ENCODE data around the gene CYRIA.

Gene CYRIA

GRCh38 chr2:16665748-16666448 lies at the start of gene CYRIA:
TSS of gene CYRIA (minus strand) at chr2:16665834. CDS start at chr2:16588119, 77,715 bp downstream.
- peak; percentile 61 for DNase-seq

DNA sequence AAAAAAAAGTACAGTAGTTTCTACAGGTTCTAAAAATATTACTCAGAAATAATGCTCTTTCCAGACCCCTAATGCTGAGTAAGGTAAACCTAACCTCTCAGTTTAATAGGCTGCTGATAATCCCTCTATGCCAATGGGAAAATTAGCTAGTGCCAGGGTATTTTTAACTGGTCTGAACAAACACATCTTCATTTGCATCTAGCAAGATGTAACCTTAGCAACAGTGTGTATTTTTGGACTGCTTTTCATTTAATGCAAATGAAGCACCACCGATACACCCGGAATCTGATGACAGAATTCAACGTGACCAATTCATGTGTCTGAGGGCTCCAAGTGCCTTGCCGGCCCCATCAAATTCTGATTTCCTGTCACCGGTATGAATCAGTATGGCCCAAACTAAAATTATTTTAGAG lies 47.4 kb upstream of the CYRIA start:
- DNase-seq: no peak

DNA sequence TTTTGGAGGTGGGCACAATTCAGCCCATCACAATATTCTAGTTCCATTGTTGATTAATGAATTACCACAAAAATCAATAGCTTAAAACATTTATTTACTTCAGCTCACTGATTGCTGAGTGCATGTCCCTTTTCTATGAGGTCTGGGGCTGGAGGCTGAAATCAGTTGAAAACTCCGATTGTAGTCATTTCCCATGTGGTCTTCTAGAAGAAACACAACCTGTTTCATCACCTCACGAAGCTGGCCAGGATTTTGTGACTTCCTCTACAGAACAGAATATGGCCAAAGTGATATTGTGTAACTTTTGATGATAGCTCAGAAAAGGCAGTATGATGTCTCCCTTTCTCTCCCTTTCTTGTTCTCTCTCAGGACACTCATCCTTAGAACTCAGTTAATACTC lies 44.1 kb upstream of the CYRIA start:
- DNase-seq: no peak

DNA sequence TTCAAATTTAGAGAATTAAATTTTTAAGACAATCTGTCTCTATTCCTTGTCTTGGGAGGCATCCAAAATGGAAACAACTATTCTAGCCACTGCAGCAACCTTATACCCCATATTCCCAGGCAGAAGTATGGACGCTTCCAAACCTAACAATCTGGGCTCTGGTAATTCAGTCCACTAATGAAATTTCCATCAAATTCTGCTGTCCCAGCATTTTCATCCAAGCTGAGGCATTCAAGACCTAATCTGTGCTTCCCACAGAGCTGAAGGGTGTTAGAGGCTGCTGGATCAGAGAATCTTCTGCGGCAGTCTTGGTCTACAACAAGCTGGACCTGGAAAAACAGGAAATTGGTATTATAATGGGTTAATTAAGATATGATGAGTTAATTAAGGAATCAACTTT lies 42.5 kb upstream of the CYRIA start:
- DNase-seq: no peak

DNA sequence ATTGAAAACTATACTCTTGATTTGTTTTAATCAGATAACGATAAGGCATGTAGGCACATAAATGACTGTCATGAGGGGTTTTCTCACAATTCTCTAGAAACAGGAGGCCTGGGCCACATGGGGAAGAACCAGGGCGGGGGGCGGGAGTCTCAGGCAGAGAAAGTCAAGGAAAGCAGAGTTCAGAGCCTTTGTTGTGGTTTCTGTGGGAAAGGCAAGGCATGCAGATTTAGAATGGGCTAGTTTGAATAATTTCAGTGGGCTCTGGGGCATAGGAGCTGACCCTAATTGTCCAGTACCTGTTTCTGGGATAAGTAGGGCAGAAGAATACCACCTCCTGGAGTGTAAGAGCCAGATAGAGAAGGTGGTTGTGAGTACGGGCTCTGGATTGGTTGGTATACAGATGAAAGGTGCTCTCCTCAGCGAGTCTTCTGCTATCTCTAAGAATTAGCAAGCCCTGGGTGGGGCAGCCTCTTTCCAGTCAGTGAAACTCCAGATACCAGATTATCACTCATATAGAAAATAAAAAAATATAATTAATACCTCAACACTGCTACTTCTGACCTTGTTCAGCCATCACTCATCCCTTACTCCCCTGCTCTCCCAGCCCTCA lies 41.5 kb upstream of the CYRIA start:
- DNase-seq: no peak

- DNase-seq: no peak
Observed at GRCh38 chr2:16700551-16701259, 35.1 kb upstream of the CYRIA start.

DNA sequence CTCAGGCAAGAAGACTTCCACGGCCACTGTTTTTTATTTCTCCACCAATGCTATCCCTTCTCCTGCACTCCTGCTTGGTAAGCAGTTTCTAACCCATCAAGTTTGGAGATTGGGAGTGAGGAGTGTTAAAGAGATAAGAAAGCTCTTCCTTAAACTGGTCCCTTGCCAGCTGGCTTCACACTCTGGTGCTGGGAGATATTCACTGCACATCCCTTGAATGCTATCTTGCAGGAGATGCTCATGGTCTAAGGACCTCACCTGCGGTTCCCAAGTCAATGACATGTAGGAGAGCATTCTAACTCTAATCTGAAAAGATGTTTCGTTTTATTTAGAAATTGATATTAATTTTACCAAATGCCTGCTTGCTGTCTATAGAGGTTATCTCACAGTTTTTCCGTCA lies 28.2 kb upstream of the CYRIA start:
- DNase-seq: no peak

GRCh38 chr2:16691261-16691660 lies 25.6 kb upstream of the CYRIA start:
- DNase-seq: no peak

DNA sequence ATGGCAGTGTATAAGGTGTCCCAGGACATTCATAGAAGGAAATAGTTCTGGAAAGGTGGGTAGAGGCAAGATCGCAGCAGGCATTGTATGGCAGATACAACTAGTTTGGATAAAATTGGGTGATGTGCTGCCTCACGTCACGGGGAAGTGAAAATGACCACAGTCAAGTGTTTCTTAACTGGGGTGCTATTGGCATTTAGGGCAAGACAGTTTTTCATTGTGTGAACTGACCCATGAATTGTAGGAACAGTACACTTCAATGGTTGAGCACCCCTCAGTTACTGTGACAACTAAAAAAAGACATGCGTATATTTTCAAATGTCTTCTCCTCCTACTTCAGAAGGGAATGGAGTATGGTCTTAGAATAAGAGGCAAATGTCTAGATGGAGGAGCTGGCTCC lies 22.3 kb upstream of the CYRIA start:
- no peak for DNase-seq

DNA sequence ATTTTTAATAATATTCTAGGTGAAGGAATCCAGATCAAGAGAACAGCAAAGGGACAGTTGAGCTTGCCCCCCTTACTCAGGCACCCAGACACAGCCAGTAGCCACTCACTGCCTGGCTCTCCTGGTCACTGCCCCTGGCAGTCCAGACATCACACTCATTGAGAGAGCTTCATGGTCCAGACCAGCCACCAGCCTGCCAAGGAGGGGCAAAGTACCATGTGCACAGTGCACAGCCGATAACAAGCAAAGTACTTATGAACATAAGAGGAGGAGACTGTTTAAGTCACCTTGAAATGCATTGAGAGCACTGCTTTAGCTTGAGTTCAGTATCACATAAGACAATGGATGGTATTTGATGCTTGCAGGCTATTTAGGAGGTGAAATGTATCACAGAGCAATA lies 21.6 kb upstream of the CYRIA start:
- DNase-seq: no peak

DNA sequence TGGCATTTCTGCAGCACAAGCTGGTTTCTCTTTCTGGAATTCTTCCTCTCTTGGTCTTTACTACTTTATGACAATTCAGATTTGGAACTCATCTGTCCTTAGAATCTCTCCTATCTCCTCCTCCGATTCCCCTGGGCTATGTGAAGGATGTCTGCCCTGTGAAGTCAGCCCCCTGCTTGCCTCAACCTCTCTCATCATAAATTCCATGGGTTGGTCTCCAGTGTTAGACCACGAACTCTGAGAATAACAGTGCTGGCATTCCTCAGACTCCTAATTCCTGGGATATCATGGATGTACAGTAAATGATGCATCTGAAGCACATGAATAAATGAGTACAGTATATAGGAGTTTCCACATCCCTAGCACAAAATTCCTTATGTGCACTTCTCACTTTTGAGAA lies 21.0 kb upstream of the CYRIA start:
- no peak for DNase-seq

DNA sequence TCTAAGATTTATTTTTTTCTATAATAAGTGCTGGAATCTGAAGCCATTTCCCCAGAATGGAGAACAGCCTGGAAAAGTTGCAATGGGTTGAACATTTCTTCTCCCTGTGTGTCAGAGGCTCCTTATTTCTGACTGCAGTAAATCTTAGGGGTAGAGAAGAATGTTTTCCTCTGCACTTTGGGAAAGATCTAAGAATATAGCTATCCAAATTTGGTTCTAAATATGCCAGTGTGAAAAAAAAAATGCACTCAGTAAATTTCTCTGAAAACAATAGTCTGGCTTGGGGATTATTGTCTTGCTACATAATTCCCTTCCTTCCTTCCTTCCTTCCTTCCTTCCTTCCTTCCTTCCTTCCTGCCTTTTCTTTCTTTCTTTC lies 19.7 kb upstream of the CYRIA start:
- no peak for DNase-seq

- no peak for DNase-seq
Observed at GRCh38 chr2:16684676-16685339, 19.2 kb upstream of the CYRIA start.

DNA sequence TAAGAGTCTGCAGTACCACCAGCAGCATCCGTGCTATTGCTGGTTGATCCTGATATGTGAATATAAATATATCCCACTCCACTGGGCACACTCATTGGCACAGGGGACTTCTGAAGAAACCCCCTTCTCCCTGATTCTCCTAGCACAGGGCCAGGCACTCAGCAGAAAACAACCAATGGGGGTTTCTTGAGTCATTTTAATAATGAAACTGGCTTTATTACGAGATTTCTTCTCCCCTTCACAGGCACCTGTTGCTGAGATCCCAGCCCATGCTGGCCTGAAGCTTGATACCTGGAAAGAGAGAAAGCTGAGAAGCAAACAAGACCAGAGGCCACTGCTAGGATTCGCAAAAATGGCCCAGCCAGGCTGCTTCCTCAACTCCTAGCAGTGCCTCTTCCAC lies 17.9 kb upstream of the CYRIA start:
- DNase-seq: no peak

DNA sequence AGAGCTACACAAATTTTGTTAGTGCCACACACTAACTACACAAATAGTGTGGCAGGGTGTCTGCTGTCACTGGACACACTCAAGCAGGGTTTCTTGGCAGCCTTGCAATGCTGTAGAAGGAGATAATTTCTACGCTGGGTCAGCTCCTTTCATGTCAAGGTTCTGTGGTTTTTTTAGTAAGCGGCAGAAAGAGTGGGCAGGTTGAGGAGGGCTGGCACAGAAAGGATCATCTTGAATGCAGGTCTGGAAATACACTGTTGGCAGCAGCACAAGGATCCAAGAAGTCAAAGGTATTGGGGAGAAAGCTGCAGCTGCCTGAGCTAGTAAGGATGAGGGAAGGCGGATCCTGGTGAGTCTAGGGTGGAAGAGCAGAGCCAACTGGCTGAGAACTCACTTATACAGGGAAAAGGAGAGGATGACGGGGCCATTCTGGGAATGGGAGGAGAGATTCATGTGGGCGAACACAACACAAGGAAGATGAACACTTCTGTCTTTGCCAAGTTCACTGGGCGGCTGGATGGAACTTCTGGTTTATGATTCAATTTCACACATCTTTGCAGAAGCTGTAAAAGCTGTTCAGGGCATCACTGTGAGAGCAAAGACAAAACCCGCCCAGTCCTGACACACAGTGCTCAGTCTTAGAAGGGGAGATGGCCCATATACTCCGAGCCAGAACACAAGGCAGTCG lies 16.9 kb upstream of the CYRIA start:
- DNase-seq: no peak

DNA sequence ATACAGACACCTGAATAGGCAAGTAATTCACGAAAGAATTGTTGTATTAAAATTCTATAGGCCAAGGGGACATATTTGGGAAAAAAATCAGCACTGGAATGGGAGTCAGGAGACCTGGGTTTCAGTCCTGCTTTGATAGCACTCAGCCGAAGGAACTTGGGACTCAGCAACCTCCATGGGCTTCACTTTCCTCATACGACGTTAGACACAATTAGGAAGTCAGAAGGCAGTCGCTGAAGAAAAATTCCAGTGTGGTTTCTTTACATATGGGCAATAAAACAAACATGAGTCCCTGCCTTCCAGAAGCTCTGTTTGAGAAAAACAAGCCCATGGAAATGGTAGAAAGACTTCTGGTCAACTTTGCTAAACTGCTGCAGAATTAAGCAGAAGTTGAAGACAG lies 15.1 kb upstream of the CYRIA start:
- no peak for DNase-seq

- DNase-seq: no peak
Observed at GRCh38 chr2:16680304-16680703, 14.7 kb upstream of the CYRIA start.

- DNase-seq: no peak
Observed at GRCh38 chr2:16678964-16679363, 13.3 kb upstream of the CYRIA start.

DNA sequence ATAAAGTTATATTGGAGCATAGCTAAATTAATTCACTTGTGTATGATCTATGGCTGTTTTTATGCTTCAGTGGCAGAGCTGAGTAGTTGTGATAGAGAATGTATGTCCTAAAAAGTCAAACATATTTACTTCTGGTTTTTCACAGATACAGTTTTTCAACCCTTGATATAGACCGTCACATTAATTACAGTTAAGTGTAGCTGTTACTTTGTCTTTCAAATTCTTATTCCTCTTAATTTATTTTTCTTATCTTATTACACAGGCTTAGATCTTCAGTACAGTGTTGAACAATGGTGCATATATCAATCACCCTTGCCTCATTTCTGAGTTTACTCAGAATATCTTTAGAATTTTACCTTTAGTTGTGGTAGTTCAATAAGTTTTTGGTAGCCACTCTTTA lies 12.2 kb upstream of the CYRIA start:
- no peak for DNase-seq

DNA sequence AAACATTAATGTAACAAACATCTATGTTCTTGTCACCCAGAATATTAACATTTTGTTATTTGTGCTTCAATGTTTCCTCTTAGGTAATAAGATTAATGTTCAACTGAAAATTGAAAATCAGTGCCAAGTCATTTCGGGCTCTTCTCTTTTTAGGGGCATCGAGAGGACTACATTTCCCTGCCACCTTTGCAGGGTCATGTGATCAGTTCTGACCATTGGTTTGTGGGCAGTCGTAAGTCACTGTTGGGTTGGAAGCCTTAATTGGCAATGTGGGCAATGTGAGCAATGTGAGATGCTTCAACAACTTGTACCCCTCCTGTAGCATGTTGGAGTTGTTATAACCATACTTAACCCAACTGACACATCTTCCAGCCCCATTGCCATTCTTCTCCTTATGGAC lies 10.1 kb upstream of the CYRIA start:
- no peak for DNase-seq

- DNase-seq: no peak
Observed at GRCh38 chr2:16674154-16674553, 8.5 kb upstream of the CYRIA start.

GRCh38 chr2:16671760-16672159 lies 6.1 kb upstream of the CYRIA start:
- DNase-seq: no peak

- DNase-seq: no peak
Observed at GRCh38 chr2:16669388-16669787, 3.8 kb upstream of the CYRIA start.
